Stimulated activated CD8-positive, alpha-beta memory T cell treated with anti-CD3 and anti-CD28 coated beads, Interleukin-15, amount 100 ng/mL, for 4 hours (primary cell): ENCODE data around the gene BTBD1.
A peak's percentile ranks its signal among the peaks of the same experiment; 100 is the strongest.

ENCODE experiments used
- DNase-seq, 2 donors: peaks; one replicate each; pipeline ENCODE4 v3.0.0-alpha.2; 2020; ENCODE audit warnings: low read depth in 2 of 2

Gene BTBD1

GRCh38 chr15:82993144-82993543, 73.9 kb downstream of the BTBD1 start:
- DNase-seq: no peak

- no peak for DNase-seq
Measured at GRCh38 chr15:82992436-82992998, 74.5 kb downstream of the BTBD1 start.

GRCh38 chr15:82986442-82986780, 80.6 kb downstream of the BTBD1 start:
- DNase-seq: no peak

GRCh38 chr15:82985688-82986441, 81.2 kb downstream of the BTBD1 start, which contains the start of gene RAMAC:
Gene RAMAC (plus strand): TSS chr15:82986210. CDS start chr15:82989019, 2,809 bp downstream.
- peak; percentile 77 to 89 for DNase-seq

GRCh38 chr15:82980981-82981380, 86.1 kb downstream of the BTBD1 start:
- DNase-seq: no peak

GRCh38 chr15:82979726-82980125, 87.3 kb downstream of the BTBD1 start:
- DNase-seq: no peak

GRCh38 chr15:82978438-82978837, 88.6 kb downstream of the BTBD1 start:
- no peak for DNase-seq

- no peak for DNase-seq
Measured at GRCh38 chr15:82977076-82977475, 90.0 kb downstream of the BTBD1 start.

- DNase-seq: no peak
Measured at GRCh38 chr15:82972990-82973389, 94.1 kb downstream of the BTBD1 start.

GRCh38 chr15:82971218-82971984, 95.7 kb downstream of the BTBD1 start:
- DNase-seq: no peak

GRCh38 chr15:82970696-82971095, 96.4 kb downstream of the BTBD1 start:
- DNase-seq: no peak

- DNase-seq: no peak
Measured at GRCh38 chr15:82970078-82970686, 96.9 kb downstream of the BTBD1 start.

GRCh38 chr15:82969353-82969752, 97.7 kb downstream of the BTBD1 start:
- DNase-seq: no peak

- no peak for DNase-seq
Measured at GRCh38 chr15:82968066-82968465, 99.0 kb downstream of the BTBD1 start.

GRCh38 chr15:82966671-82967071, 100.4 kb downstream of the BTBD1 start:
- DNase-seq: no peak
